PC-3 (cell line): ENCODE data around the gene TCF7L1.

ENCODE experiments used
- EZH2 ChIP-seq: fragments of 300-600 bp; sonication (generic); IDR thresholded peaks from one replicate; pipeline ENCODE4 v1.6.1; 2017; ENCODE audit warnings: antibody characterized with exemption, mild to moderate bottlenecking, low read length; ENCODE audit not compliant: unreplicated experiment
- TF ChIP-seq, protein P1 (sequence below): fragments of 300-600 bp; sonication (generic); conservative IDR thresholded peaks from 2 replicates; pipeline ENCODE4 v1.5.1; 2017; ENCODE audit warnings: antibody characterized with exemption, low read depth, mild to moderate bottlenecking, low read length

DNA sequence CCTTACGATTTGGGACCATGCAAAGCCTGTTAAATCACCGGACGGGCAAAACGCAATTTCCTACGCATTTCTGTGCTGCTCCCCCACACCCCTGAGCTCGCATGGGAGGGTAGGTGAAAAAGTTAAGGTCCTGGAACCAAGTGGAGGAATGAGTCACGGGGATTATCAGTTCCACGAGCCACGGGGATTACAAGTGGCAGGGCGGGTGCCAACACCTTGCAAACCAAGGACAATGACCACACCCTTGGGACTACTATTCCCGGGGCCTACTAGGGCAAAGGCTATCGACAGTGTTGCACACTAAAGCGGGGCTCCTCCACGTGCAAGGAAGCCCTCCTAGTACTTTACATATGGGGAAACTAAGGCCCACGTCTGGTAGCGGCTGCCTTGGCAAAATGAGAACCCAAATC lies 220.7 kb downstream of the TCF7L1 start:
- TF ChIP-seq, protein P1, sequence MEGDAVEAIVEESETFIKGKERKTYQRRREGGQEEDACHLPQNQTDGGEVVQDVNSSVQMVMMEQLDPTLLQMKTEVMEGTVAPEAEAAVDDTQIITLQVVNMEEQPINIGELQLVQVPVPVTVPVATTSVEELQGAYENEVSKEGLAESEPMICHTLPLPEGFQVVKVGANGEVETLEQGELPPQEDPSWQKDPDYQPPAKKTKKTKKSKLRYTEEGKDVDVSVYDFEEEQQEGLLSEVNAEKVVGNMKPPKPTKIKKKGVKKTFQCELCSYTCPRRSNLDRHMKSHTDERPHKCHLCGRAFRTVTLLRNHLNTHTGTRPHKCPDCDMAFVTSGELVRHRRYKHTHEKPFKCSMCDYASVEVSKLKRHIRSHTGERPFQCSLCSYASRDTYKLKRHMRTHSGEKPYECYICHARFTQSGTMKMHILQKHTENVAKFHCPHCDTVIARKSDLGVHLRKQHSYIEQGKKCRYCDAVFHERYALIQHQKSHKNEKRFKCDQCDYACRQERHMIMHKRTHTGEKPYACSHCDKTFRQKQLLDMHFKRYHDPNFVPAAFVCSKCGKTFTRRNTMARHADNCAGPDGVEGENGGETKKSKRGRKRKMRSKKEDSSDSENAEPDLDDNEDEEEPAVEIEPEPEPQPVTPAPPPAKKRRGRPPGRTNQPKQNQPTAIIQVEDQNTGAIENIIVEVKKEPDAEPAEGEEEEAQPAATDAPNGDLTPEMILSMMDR: no peak
- TF ChIP-seq EZH2: no peak
